ENCODE results near the gene TMEM184B. TPM values are rescaled to one million over a fixed set of nuclear protein-coding genes. Genes with fewer than 3 reads are reported as not detected.

Gene TMEM184B
- total RNA-seq, 3 donors from 2014 or later = 30.6 to 49.5 (median 42.4) TPM

- H3K4me3 ChIP-seq = peak within 1 kb of the TSS; percentile 81 to 94 (median 84)
- no peaks in the 10 kb centered on the region for H3K36me3 ChIP-seq
- peak; percentile 67 to 76 for DNase-seq (ENCODE audit: low spot score in 2 of 2)
- intact Hi-C loops (cut with DNase I; ENCODE audit: low total_unique reads) = loop anchor here (10.0 kb wide), 1 partner anchor 113 kb away; the partner anchor contains the start of gene MAFF
- H3K4me1 ChIP-seq = peaks cover 0 to 25% of the 10 kb centered on the region in 2 donors
- TF ChIP-seq POLR2AphosphoS5 (IDR thresholded peaks at IDR 0.05) (peak in 1 of 3 donors; percentile 16), CTCF (IDR thresholded peaks at IDR 0.05) (no peak), POLR2A (IDR thresholded peaks at IDR 0.05) (no peak)
- H3K27ac ChIP-seq = peak within 1 kb of the TSS; percentile 97 to 98
- H3K9me3 ChIP-seq = no peaks in the 10 kb centered on the region
- H3K27me3 ChIP-seq = no peaks in the 10 kb centered on the region
These were observed 44.5 kb upstream of the TMEM184B start, which contains the start of gene CSNK1E for GRCh38 chr22:38317122-38317994. TSS of gene CSNK1E (minus strand) at chr22:38317433. CDS start at chr22:38314157, 3,276 bp downstream.

GRCh38 chr22:38316364-38317121 is 43.7 kb upstream of the TMEM184B start:
- Histone ChIP-seq H3K4me1 (peaks cover under 1 to 25% of the 10 kb centered on the region in 2 donors), H3K36me3 (no peaks in the 10 kb centered on the region), H3K4me3 (peak overlapping the region; percentile 81 to 94 (median 84)), H3K9me3 (no peaks in the 10 kb centered on the region), H3K27ac (peak overlapping the region; percentile 97 to 98), H3K27me3 (no peaks in the 10 kb centered on the region)
- intact Hi-C loops (cut with DNase I; ENCODE audit: low total_unique reads) = loop anchor here (10.0 kb wide), 1 partner anchor 112 kb away; the partner anchor contains the start of gene MAFF
- TF ChIP-seq POLR2AphosphoS5 (IDR thresholded peaks at IDR 0.05) (peak in 2 of 3 donors; percentile 32 to 52), CTCF (IDR thresholded peaks at IDR 0.05) (no peak), POLR2A (IDR thresholded peaks at IDR 0.05) (no peak)
- DNase-seq (ENCODE audit: low spot score in 2 of 2) = peak; percentile 55 to 69

- Histone ChIP-seq H3K27ac (peak overlapping the region; percentile 97 to 98), H3K4me1 (peaks cover 5 to 27% of the 10 kb centered on the region in 2 donors), H3K36me3 (no peaks in the 10 kb centered on the region), H3K4me3 (peak overlapping the region; percentile 81 to 94 (median 84)), H3K27me3 (no peaks in the 10 kb centered on the region), H3K9me3 (no peaks in the 10 kb centered on the region)
- intact Hi-C loops (cut with DNase I; ENCODE audit: low total_unique reads) = loop anchor here (10.0 kb wide), 1 partner anchor 111 kb away; the partner anchor contains the start of gene MAFF
- TF ChIP-seq POLR2A (IDR thresholded peaks at IDR 0.05) (no peak), POLR2AphosphoS5 (IDR thresholded peaks at IDR 0.05) (no peak), CTCF (IDR thresholded peaks at IDR 0.05) (no peak)
- DNase-seq (ENCODE audit: low spot score in 2 of 2) = no peak
These were observed 43.1 kb upstream of the TMEM184B start for GRCh38 chr22:38315823-38316363.

GRCh38 chr22:38314933-38315822 is 42.4 kb upstream of the TMEM184B start:
- no peak for TF ChIP-seq POLR2AphosphoS5 (IDR thresholded peaks at IDR 0.05)
- no peak for TF ChIP-seq CTCF (IDR thresholded peaks at IDR 0.05)
- no peak for TF ChIP-seq POLR2A (IDR thresholded peaks at IDR 0.05)
- intact Hi-C loops (cut with DNase I; ENCODE audit: low total_unique reads) = loop anchor here (10.0 kb wide), 1 partner anchor 110 kb away; the partner anchor contains the start of gene MAFF
- Histone ChIP-seq H3K36me3 (no peaks in the 10 kb centered on the region), H3K27me3 (no peaks in the 10 kb centered on the region), H3K4me3 (peak overlapping the region; percentile 81 to 94 (median 84)), H3K9me3 (no peaks in the 10 kb centered on the region), H3K4me1 (peaks cover 12 to 34% of the 10 kb centered on the region in 2 donors), H3K27ac (peak overlapping the region; percentile 97 to 98)
- no peak for DNase-seq (ENCODE audit: low spot score in 2 of 2)
